HFF-Myc (cell line): ENCODE data around the gene KIAA0513.
A peak's percentile ranks its signal among the peaks of the same experiment; 100 is the strongest.

Experiments used
- DNase-seq: peaks from one replicate; pipeline ENCODE4 v3.0.0-alpha.2; 2011; ENCODE audit warnings: low read depth; ENCODE audit errors: extremely low read depth
- H3K4me3 ChIP-seq: replicated peaks from 2 replicates; pipeline ENCODE4 v1.5.1; 2011; ENCODE audit warnings: low read depth, mild to moderate bottlenecking, control low read depth, low read length
- TF ChIP-seq, protein P1 (sequence below): IDR thresholded peaks from 2 replicates; pipeline ENCODE4 v1.5.1; 2012; ENCODE audit warnings: mild to moderate bottlenecking, low read depth, low read length, control low read depth; ENCODE audit errors: missing control alignments

KIAA0513 gene

GRCh38 chr16:85136702-85137322 is 109.2 kb downstream of the KIAA0513 start:
- DNase-seq: no peak
- no peak overlapping the region for H3K4me3 ChIP-seq
- TF ChIP-seq, protein P1, sequence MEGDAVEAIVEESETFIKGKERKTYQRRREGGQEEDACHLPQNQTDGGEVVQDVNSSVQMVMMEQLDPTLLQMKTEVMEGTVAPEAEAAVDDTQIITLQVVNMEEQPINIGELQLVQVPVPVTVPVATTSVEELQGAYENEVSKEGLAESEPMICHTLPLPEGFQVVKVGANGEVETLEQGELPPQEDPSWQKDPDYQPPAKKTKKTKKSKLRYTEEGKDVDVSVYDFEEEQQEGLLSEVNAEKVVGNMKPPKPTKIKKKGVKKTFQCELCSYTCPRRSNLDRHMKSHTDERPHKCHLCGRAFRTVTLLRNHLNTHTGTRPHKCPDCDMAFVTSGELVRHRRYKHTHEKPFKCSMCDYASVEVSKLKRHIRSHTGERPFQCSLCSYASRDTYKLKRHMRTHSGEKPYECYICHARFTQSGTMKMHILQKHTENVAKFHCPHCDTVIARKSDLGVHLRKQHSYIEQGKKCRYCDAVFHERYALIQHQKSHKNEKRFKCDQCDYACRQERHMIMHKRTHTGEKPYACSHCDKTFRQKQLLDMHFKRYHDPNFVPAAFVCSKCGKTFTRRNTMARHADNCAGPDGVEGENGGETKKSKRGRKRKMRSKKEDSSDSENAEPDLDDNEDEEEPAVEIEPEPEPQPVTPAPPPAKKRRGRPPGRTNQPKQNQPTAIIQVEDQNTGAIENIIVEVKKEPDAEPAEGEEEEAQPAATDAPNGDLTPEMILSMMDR: no peak

- peak; percentile 87 for DNase-seq
- peak overlapping the region; percentile 11; the same call in 1 of the 2 replicates for H3K4me3 ChIP-seq
- TF ChIP-seq, protein P1: no peak
Observed at GRCh38 chr16:85137323-85138072, 109.9 kb downstream of the KIAA0513 start.

- no peak for DNase-seq
- TF ChIP-seq, protein P1: no peak
- no peak overlapping the region for H3K4me3 ChIP-seq
Observed at GRCh38 chr16:85138073-85138824, 110.7 kb downstream of the KIAA0513 start.

GRCh38 chr16:85138825-85139627 is 111.4 kb downstream of the KIAA0513 start:
- no peak overlapping the region for H3K4me3 ChIP-seq
- DNase-seq: no peak
- TF ChIP-seq, protein P1: no peak

DNA sequence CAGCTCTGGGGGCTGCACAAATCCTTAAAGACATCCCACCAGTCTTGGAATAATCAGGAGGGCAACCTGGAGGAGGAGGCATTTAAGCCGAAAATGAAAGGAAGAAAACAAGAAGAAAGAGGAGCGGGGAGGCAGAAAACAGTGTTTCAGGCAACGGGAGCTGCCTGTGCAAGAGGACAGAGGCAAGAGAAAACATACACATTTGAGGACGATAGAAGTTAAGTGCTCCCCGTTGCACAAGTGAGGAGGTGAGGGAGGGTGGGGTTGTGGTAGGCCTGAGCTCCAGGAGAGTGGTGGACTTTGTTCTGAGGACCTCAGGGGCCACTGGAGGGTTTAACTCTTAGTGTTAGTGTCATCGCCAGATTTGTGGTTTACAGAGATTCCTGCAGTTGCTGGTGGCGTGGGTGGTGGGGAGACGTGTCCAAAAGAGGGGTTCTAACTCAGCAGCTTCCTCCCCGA is 112.3 kb downstream of the KIAA0513 start:
- DNase-seq: no peak
- TF ChIP-seq, protein P1: no peak

GRCh38 chr16:85140455-85141012 is 112.9 kb downstream of the KIAA0513 start:
- DNase-seq: no peak
- no peak overlapping the region for H3K4me3 ChIP-seq
- TF ChIP-seq, protein P1: no peak

More for the DNA sequence above, 112.3 kb downstream of the KIAA0513 start:
- H3K4me3 ChIP-seq: no peak overlapping the region
